Tibial nerve (tissue), 4 donors: ENCODE data around the gene DCPS. TPM values are rescaled to one million over a fixed set of nuclear protein-coding genes. Genes with fewer than 3 reads are reported as not detected.

Experiments
- DNase-seq, 2 donors: peaks; one replicate each; pipeline ENCODE4 v3.0.0-alpha.2; 2019; ENCODE audit warnings: low spot score in 2 of 2
- H3K27ac ChIP-seq, 4 donors: fragments of 200-600 bp; sonication (generic) in 3 of 4; one replicate each; pipeline ENCODE4 v1.5.1; 2017 to 2019; ENCODE audit warnings: mild to moderate bottlenecking in 1 of 4
- H3K27me3 ChIP-seq, 2 donors: fragments of 200-600 bp; sonication (generic) in 1 of 2; one replicate each; pipeline versions ENCODE4 v1.5.1 to v1.6.0; 2017 to 2019
- H3K36me3 ChIP-seq, 3 donors: fragments of 200-600 bp; sonication (generic); one replicate each; pipeline ENCODE4 v1.5.1; 2018 to 2019
- H3K4me1 ChIP-seq, 4 donors: fragments of 200-600 bp; sonication (generic) in 3 of 4; one replicate each; pipeline ENCODE4 v1.5.1; 2017 to 2019
- H3K4me3 ChIP-seq, 4 donors: fragments of 200-600 bp; sonication (generic) in 3 of 4; one replicate each; pipeline ENCODE4 v1.5.1; 2017 to 2019; ENCODE audit warnings: mild to moderate bottlenecking in 1 of 4, moderate library complexity in 1 of 4
- H3K9me3 ChIP-seq, 4 donors: fragments of 200-600 bp; sonication (generic) in 3 of 4; one replicate each; pipeline ENCODE4 v1.5.1; 2017 to 2019
- CTCF ChIP-seq, 5 experiments: fragments of 200-600 bp in 3 of 5; fragments of 450-650 bp in 2 of 5; sonication (generic) in 3 of 5; IDR thresholded peaks; one replicate each; pipeline ENCODE4 v1.5.1; 2016 to 2019; ENCODE audit warnings: antibody characterized with exemption in 5 of 5, mild to moderate bottlenecking in 3 of 5, moderate library complexity in 2 of 5
- EP300 ChIP-seq, 2 donors: sonication (generic); formaldehyde crosslinking; IDR thresholded peaks; one replicate each; pipeline ENCODE4 v1.6.1; 2017; ENCODE audit warnings: antibody characterized with exemption in 2 of 2, mild to moderate bottlenecking in 1 of 2
- POLR2A ChIP-seq, 2 donors: fragments of 450-650 bp; IDR thresholded peaks; one replicate each; pipeline ENCODE4 v1.6.1; 2017; ENCODE audit warnings: antibody characterized with exemption in 2 of 2, mild to moderate bottlenecking in 2 of 2, moderate library complexity in 2 of 2
- WGBS, 2 donors: methylation state at CpG; one replicate each; pipeline ENCODE4 v1.1.5; 2018; 5-methylcytosine and 5-hydroxymethylcytosine counted together
- total RNA-seq, 4 donors: library from RNA; depleted of rRNA; stranded (reverse); fragments of >200 nt; gene quantifications; one replicate each; pipeline ENCODE4 v1.1.0, GENCODE V29; 2016

DCPS gene
- total RNA-seq, 4 donors from 2014 or later: 7.1 to 16.4 (median 11.9) TPM

- H3K4me3 ChIP-seq: no peak overlapping the region
- H3K4me1 ChIP-seq: peaks cover 0 to 48% (median 9%) of the 10 kb centered on the region in 4 donors
- no peak for DNase-seq
- no peaks in the 10 kb centered on the region for H3K27me3 ChIP-seq
- peak overlapping the region in 3 of 4 donors; percentile 44 to 66 (median 52) for H3K27ac ChIP-seq
- 31 to 44% methylated on average over 9 of the region's 9 CpGs for WGBS, 2 donors
- peaks cover 0 to 18% (median 0%) of the 10 kb centered on the region in 3 donors for H3K36me3 ChIP-seq
- TF ChIP-seq EP300 (IDR thresholded peaks at IDR 0.05) (peak in 1 of 2 donors; percentile 30), CTCF (IDR thresholded peaks at IDR 0.05) (no peak)
- no peaks in the 10 kb centered on the region for H3K9me3 ChIP-seq
Measured at GRCh38 chr11:126328938-126329643, 25.2 kb downstream of the DCPS start.

GRCh38 chr11:126329644-126330211 lies 25.9 kb downstream of the DCPS start:
- H3K36me3 ChIP-seq: peaks cover 0 to 20% (median 0%) of the 10 kb centered on the region in 3 donors
- peak overlapping the region in 2 of 4 donors; percentile 52 to 66 for H3K27ac ChIP-seq
- peaks cover 0 to 48% (median 9%) of the 10 kb centered on the region in 4 donors for H3K4me1 ChIP-seq
- no peak for DNase-seq
- H3K4me3 ChIP-seq: no peak overlapping the region
- no peaks in the 10 kb centered on the region for H3K9me3 ChIP-seq
- TF ChIP-seq EP300 (IDR thresholded peaks at IDR 0.05): no peak
- TF ChIP-seq POLR2A (IDR thresholded peaks at IDR 0.05): no peak
- TF ChIP-seq CTCF (IDR thresholded peaks at IDR 0.05): no peak
- 82 to 85% methylated on average over 11 of the region's 11 CpGs for WGBS, 2 donors
- no peaks in the 10 kb centered on the region for H3K27me3 ChIP-seq

GRCh38 chr11:126331286-126331685 lies 27.4 kb downstream of the DCPS start:
- WGBS, 2 donors: 92 to 97% methylated on average over 13 of the region's 13 CpGs
- Histone ChIP-seq H3K9me3 (no peaks in the 10 kb centered on the region), H3K4me3 (no peak overlapping the region), H3K36me3 (peaks cover 0 to 29% (median 0%) of the 10 kb centered on the region in 3 donors), H3K4me1 (peaks cover 0 to 50% (median 9%) of the 10 kb centered on the region in 4 donors), H3K27ac (no peak overlapping the region), H3K27me3 (no peaks in the 10 kb centered on the region)
- DNase-seq: no peak
- TF ChIP-seq POLR2A (IDR thresholded peaks at IDR 0.05) (no peak), CTCF (IDR thresholded peaks at IDR 0.05) (no peak), EP300 (IDR thresholded peaks at IDR 0.05) (no peak)

- peak; percentile 58 to 65 for DNase-seq
- Histone ChIP-seq H3K4me1 (peaks cover 0 to 59% (median 9%) of the 10 kb centered on the region in 4 donors), H3K36me3 (peaks cover 0 to 29% (median 0%) of the 10 kb centered on the region in 3 donors), H3K4me3 (no peak overlapping the region), H3K27ac (peak overlapping the region in 3 of 4 donors; percentile 33 to 37 (median 36)), H3K27me3 (no peaks in the 10 kb centered on the region), H3K9me3 (no peaks in the 10 kb centered on the region)
- WGBS, 2 donors: 55 to 57% methylated on average over 5 of the region's 5 CpGs
- peak in 1 of 2 donors; percentile 20 for TF ChIP-seq EP300 (IDR thresholded peaks at IDR 0.05)
- TF ChIP-seq CTCF (IDR thresholded peaks at IDR 0.05): no peak
Measured at GRCh38 chr11:126332221-126332711, 28.4 kb downstream of the DCPS start.

- WGBS, 2 donors: 91 to 98% methylated on average over 7 of the region's 7 CpGs
- Histone ChIP-seq H3K4me3 (no peak overlapping the region), H3K27ac (no peak overlapping the region), H3K9me3 (no peaks in the 10 kb centered on the region), H3K27me3 (no peaks in the 10 kb centered on the region), H3K4me1 (peaks cover 0 to 52% (median 9%) of the 10 kb centered on the region in 4 donors), H3K36me3 (peaks cover 0 to 29% (median 0%) of the 10 kb centered on the region in 3 donors)
- no peak for DNase-seq
- TF ChIP-seq EP300 (IDR thresholded peaks at IDR 0.05) (no peak), CTCF (IDR thresholded peaks at IDR 0.05) (no peak), POLR2A (IDR thresholded peaks at IDR 0.05) (no peak)
Measured at GRCh38 chr11:126333142-126333541, 29.3 kb downstream of the DCPS start.
